COLO668 (cell line): Measurements from ENCODE around the gene LAMA4.
"Not testable (repeated sequence)": the region's sequence is repeated elsewhere in the genome, so short reads cannot be mapped to it uniquely, and the experiment has no call there.

Source experiments
- DNase-seq: peaks from one replicate; lab custom pipeline; 2025; ENCODE audit not compliant: unreplicated experiment; lab: John Stamatoyannopoulos, UW

The LAMA4 gene

DNA sequence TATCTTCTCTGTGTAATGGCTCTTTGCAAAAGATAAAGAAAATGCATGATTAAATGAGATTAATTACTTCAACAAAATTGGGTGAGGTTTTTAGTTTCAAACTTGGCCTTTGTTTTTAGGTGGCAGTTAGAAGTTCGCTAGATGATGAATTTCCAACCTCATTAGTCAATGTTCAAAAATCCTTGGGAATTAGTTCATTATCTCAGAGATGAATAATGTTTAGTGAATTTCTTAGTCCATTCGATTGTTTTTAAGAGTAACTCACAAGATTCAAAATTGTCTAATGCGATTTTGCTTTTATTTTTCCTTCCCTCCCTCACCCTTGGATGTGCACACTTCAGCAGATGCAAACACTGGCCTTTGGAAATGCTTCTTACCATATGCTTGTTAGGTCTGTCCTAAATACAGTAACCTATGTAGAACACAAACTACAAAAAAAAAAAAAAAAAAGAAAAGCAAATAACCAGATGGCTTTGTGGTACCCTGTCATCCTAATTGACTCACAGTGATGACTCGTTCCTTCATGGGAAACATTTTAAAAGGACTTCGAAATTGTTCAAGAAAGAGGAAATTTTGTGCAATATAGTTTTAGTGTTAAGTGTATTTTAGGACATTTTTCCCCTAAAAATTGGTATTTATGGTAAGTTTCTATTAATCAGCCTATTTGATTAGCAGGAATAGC lies 100.3 kb downstream of the LAMA4 start:
- no peak for DNase-seq

DNA sequence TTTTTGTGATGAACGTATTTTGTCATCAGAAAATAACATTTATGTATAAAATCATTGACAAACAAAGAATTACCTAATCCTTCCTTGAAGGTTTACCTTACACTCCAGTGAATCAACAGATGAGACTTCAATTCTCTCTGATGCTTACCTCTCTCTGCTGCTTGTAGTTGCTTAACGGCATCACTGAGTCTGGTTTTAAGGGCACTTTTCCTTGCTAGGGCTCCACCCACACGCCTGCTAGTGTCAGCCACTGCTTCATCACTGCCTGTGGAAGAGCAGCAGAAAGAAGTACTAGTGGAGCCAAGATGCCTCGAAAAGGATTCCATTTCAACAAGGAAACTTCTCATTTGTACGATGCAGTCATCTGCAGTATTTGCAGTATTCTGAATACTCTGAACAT lies 104.0 kb downstream of the LAMA4 start:
- no peak for DNase-seq

DNA sequence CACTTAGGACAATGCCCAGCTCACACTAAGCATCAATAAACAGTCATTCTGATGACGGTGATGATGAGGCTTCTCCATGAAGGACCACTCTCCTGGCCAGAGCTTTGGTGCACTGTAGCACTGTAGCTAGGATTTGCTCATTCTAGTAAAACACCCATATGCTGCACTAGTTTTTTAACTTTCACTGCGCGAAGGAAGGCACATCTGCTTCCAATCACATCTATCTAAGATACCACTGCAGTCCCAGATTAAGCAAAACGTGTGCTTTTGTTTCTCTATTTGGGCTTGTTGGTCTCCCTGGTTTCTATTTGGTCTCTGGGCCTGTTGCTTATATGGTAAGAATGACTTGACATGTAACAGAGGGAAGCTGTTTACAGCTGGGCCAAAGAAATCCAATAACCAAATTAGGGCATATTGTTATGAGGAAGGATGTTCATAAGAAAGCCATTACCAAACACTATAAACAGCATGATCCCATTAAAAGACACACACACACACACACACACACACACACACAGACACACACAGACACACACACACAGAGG lies 104.6 kb downstream of the LAMA4 start:
- DNase-seq: no peak

DNA sequence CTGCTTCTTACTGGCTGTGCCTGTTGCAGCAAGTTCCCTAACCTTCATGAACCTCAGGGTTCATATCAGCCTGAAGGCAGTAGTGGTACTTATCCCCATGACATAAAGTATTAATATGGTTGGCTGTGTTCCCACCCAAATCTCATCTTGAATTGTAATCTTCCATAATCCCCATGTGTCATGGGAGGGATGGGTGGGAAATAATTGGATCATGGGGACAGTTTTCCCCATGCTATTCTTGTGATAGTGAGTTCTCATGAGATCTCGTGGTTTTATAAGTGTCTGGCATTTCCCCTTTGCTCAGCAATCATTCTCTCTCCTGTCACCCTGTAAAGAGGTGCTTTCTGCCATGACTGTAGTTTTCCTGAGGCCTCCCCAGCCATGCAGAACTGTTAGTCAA lies 105.1 kb downstream of the LAMA4 start:
- DNase-seq: no peak

DNA sequence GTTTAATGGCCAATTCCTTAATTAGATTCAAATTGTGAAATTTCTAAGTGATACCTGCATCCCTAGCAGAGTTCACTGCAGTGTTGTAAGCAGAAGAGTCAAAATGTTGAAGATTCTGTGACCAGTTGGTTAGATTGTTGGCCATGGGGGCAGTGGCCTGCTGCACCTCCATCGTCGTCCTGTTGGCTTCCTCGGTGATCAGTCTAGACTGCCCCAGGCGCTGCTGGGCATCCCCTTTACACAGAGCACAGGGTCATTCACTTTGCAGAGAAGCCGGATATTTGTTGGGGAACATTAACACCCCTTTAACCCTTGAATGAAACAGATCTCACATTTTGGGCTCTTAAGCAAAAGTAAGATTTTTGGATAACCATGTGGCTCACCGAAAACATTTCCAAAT lies 106.3 kb downstream of the LAMA4 start:
- no peak for DNase-seq

DNA sequence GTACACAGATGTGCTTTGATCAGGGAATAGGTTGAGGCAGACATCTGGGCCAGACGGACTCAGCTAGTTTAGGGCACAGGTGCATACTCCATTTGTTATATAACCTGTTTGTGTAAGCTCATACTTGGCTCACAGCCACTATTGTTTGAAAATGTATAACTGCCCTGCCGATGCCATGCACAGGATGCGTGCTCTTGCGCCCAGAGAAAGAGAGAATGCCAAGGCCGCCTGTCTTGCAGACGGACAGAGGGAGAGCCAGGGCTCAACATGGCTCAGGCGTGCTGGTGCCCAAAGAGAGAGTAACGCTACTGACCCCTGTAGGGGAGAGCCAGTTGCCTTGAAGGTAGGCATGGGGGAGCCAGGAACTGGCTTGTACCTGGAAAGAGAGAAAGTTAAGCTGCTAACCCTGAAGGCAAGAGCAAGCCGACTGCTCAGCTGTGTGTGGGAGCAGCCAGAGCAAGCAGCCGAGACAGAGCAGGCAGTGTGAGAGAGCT lies 109.2 kb downstream of the LAMA4 start:
- DNase-seq: no peak

DNA sequence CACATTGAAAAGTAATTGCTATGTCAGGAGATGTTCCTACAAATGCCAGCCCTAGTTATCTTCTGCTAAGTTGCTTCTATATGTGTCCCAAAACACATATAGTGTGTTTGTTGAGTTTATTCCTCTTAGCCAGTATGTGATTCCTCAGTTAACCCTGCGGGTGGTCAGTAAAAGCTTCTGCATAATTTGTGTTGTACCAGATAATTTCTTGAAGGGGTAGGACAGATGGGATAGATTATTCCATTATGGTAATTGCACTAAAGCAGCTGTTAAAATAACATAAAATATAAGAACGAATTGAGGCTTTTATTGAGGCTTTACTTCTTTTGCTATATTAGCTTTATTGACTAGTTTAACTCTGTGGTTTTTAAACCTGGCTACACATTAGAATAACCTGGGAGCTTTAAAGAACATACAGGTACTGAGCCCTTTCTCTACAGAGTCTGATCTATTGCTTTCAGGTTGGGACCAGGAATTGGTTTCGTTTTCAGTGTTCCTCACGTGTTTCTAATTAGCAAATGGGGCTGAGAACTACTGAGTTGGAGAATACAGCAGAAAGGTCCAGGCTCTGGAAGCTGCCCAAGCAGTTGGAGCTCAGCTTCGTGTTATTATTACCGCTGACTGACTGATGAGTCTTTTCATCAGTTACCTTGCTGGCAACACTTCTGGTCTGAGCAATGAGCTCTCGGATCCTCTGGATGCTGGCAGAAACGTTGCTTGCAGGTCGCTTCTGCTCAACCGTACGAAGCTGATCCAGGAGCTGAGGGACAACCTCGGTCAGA lies 110.0 kb downstream of the LAMA4 start:
- no peak for DNase-seq

DNA sequence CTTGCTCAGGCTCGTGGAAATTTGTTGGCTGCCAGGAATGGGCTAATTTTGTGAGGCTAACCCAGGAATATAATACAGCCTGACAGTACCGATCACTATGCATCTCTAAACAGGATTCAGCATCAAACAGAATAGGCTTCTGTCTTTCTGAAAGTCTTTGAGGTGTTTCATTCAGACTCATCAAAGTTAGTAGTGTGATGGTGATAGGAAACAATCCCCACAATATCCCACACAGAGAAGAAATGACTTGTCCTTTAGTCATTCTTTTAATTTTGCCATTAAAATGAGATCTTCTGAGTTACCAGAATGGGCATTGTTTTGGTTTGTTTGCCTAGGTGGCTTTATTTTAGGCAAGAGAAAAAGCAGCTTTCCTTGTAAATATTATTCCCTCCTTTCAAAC lies 112.7 kb downstream of the LAMA4 start:
- no peak for DNase-seq

DNA sequence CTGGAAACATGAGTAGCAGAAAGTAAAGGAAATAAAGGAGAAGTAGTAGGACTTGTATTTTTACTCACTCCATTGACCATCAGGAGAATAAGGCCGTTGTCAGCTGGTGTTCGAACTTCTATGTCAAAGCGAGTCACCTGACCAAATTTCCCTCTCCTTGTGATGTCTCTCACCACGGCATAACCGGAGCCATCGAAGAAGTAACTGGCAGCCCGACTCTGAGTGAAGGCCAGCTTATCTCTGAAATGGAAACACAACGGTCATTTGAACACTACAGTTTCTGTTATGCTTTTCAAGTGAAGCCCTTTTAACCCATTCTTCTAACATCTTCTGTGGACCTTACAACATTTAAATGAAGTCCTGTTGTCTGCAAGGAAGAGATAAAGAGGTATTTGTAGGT lies 115.3 kb downstream of the LAMA4 start:
- no peak for DNase-seq

DNA sequence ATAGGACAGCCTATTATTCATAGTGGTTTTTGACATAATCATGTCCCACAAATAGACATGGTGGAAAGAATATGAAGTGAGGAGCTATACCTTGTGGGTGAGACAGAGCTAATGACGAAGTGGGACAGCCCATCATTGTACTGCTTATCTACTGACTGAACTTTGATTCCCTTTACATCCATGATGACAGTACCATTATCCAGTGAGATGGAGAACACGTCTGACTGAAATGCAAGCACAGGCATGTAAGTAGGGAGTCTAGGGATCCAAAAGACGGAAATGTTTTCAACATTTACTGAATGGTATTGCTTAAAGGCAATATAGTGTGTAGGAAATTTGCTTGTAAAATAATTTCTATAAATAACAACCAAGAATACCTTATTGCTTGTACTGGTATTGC lies 123.5 kb downstream of the LAMA4 start:
- no peak for DNase-seq

DNA sequence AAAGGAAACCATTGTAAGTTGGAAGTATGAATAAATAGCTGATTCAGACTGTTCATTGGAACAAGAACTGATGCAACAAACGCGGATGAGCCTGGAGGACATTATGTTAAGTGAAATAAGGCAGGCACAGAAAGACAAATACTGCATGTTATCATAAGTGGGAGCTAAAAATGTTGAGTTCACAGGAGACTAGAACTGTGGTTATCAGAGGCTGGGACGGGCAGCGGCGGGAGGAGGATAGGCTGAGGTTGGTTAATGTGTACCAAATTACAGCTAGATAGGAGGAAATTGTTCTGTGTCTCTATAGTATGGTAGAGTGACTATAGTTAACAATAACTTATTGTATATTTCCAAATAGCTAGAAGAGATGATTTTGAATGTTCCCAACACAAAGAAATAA lies 126.2 kb downstream of the LAMA4 start:
- DNase-seq: no peak

DNA sequence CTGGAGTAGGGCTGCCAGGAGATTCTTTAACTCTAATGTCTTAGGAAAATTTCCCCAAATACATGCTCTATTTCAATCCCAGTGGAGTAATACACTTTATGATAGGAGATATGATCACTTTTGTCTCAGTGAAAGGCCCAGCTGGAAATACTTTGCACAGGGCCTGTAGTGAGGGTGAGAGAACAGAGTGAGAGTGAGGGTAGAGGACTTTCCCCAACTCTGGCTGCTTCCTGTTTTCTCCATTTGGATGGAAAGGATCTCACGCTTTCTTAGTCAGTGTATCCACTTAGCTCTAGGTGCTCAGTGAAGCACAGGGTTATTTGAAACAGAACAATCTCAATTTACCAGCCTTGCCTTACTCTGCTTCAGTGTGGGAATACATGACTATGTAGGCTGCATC lies 130.4 kb downstream of the LAMA4 start:
- no peak for DNase-seq

DNA sequence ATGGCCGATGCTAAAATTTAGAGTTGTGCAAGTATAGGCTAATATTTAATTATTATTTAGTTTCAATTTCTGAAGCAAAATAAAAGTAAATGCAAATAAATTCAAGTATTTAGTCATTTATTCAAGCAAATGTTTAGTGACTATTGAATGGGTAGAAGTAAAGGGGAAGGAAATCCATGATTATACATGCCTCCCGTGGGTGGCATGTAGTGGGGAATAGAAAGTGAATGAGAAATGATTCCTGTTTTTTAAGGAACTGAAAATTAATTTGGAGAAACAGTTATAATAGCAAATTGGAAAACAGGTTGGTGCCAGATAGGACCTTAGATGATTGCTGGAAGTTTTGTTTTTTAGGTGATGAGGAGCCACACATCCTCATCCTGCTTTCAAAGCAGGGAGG lies 131.6 kb downstream of the LAMA4 start:
- DNase-seq: no peak

DNA sequence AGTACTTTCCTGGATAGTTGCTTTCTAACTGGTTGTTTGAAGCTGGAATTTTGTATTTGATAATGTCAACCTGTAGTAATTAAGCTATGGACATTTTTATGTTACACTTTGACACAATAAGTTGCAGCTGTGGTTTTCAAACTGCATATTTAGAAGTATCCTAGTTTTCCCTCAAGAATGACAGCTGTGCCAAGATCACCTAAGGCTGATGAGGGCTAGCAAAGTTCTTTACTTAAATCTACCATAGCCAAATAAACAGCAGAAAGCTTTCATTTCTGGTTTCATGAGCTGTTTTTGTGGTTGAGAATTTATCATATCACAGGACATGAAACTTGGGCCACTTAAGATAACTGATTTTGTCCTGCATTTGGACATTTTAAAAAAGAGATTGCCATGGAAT lies 136.3 kb downstream of the LAMA4 start:
- DNase-seq: no peak

DNA sequence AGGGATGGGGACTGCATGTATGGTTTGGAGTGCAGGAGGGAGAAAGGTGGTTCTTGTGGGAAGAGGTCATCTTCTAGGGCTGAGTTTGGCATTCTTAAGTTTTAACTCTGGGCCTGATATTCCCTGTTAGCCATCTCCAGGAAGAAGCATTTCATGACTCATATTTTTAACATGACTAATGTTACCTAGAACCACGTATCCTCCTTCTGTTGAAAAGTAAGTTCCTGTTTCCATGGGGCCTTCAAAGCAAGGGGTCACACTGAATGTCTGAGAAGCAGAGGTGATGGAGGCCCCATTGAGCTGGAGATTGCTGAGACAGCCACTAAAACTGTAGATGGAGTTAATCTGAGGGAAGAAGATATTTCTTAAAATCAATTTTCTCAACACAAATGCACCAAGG lies 136.8 kb downstream of the LAMA4 start:
- DNase-seq: no peak

DNA sequence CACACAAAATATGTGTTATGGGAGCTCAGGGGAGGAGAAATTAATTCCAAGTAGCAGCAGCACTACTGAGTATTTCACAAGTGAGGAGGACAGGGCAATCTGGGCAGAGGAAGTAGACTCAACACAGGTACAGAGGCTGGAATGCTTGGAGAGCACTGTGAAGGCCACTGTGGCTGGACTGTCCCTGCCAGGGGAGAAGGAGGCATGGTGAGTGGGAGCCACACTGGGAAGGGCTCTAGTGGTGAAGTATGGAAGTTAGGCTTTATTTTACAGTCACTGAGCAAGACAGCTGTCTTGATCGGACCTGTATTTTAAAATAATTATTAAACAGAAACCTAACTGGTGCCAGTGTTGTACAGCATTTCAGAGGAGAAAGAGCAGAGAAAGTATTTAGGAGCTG lies 138.1 kb downstream of the LAMA4 start:
- DNase-seq: no peak

DNA sequence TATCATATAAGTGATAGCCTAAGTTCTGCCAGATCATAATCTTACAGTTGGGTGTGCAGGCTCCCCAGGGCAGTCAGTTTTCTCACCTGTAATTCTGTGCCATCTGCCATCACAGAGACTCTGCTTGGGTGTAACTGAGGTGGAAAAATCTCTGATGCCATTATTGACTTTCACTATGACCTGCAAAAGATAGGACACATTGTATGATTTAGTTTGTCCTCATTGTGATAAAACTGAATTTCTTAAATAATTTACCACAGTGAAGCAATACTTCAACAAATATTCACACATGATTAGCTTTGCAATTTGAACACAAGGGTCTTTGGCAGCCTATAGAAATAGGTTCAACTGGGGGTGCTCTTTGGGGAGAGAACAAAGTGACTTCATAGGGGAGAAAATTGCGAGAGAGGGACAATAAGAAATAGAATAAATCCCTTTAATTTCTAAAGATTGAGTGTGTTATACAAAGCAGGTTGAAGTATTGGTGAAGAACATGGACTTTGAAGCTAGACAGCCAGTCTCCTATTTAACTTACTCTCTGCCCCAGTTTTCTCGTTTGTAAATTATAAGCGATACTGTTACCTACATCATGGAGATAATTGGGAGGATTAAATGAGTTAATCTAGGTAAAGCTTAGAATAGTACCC lies 139.7 kb downstream of the LAMA4 start:
- no peak for DNase-seq

DNA sequence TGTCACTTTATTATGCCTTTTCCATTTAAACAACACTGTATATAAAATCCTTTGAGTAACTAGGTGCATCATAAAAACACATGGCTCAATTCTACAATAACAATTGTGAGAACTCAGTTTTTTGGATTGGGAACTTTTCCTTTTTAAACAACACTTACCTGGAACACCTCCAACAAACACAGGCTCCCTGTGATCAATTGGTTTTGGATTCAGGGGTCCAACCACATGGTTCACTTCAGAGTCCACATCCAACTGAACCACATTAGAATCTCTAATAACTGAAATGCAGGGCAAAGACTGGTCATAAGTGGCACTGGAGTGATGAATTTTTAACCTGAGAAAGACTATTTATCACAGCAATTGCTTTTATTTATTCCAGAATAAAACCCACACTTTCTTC lies 140.4 kb downstream of the LAMA4 start:
- no peak for DNase-seq

DNA sequence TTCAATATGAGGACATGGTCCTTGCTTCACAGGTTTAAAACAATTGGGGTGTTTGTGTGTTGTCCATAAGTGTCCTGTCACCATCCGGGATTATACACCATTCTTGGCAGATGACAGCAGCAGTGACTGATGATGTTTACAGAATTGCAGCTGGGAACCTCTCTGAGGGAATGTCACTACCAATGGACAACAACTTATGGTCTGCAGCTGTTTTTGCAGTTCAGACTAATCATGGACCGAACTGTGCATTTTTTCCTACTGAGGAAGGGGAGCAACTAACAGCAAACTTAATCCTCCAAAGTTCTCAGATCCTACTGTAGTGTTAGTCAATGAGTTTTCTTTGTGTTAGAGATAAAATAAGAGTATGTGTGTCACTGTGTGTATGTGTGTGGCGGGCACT lies 140.9 kb downstream of the LAMA4 start:
- DNase-seq: no peak

DNA sequence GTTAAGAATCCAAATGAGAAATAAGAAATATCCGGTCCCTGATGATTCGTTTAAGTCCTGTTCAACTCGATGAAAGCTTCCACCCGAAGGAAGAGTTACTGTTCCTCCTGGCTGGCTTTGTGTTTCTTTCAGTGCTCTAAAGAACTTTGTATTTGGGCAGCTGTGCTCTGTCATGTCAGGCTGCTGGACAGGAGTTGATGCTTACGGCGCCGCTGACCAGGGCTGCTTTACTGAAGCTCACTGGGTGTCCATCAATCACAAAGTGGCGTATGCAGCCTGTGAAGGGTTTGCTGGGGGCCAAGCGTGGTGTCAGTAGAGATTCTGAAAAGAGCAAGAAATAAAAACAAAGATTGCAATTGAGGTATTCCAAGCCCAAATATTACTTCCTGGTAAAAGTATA lies 145.1 kb downstream of the LAMA4 start:
- DNase-seq: no peak

DNA sequence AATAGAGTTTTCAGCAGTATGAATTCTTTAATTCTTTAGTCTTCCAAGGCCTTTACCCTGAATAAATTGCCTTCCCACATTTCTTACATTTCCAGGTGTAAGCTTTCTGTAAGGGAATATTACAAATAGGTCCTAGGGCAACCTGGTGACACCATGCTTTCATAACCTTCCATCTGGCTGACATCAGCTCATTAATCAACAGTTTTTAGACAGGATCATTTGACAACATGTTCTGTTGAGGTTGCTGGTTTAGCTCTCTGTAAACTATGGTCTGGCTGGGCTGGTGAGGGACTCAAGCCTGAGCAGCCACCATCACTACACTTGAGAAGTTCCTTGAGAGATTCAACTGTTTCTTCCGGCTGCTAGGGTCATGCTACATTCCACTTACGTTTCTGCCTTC lies 147.8 kb downstream of the LAMA4 start:
- DNase-seq: no peak

DNA sequence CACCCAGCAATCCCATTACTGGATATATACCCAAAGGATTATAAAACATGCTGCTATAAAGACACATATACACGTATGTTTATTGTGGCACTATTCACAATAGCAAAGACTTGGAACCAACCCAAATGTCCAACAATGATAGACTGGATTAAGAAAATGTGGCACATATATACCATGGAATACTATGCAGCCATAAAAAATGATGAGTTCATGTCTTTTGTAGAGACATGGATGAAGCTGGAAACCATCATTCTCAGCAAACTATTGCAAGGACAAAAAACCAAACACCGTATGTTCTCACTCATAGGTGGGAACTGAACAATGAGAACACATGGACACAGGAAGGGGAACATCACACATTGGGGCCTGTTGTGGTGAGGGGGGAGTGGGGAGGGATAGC lies 148.3 kb downstream of the LAMA4 start:
- DNase-seq: not testable (repeated sequence)
